ACC112 (cell line): ENCODE measurements around the gene DLG2.

Source experiments
- H2AFZ ChIP-seq: fragments of 200-600 bp; sonication (generic); one replicate; pipeline ENCODE4 v1.6.0; 2017; ENCODE audit warnings: antibody characterized with exemption, low read length; ENCODE audit not compliant: unreplicated experiment
- H3K27ac ChIP-seq: fragments of 200-600 bp; sonication (generic); 2 replicates; pipeline ENCODE4 v1.5.1; 2014; ENCODE audit warnings: low read depth, mild to moderate bottlenecking, antibody characterized with exemption, low read length, moderate library complexity
- H3K27me3 ChIP-seq: fragments of 200-600 bp; sonication (generic); 2 replicates; pipeline ENCODE4 v1.6.1; 2014; ENCODE audit warnings: mild to moderate bottlenecking, antibody characterized with exemption, low read length, moderate library complexity, mixed read lengths; ENCODE audit not compliant: insufficient read depth
- H3K36me3 ChIP-seq: fragments of 200-600 bp; sonication (generic); 2 replicates; pipeline ENCODE4 v1.6.1; 2016; ENCODE audit warnings: mild to moderate bottlenecking, antibody characterized with exemption, low read length, moderate library complexity, mixed read lengths; ENCODE audit not compliant: insufficient read depth
- H3K4me1 ChIP-seq: fragments of 200-600 bp; sonication (generic); one replicate; pipeline ENCODE4 v1.6.1; 2016; ENCODE audit warnings: low read length, mixed read lengths; ENCODE audit not compliant: insufficient read depth, unreplicated experiment, control insufficient read depth
- H3K4me3 ChIP-seq: fragments of 200-600 bp; sonication (generic); 2 replicates; pipeline ENCODE4 v1.5.1; 2014; ENCODE audit warnings: mild to moderate bottlenecking, low read depth, low read length
- H3K79me2 ChIP-seq: fragments of 200-600 bp; sonication (generic); one replicate; pipeline ENCODE4 v1.6.0; 2016; ENCODE audit warnings: low read length; ENCODE audit not compliant: control insufficient read depth, unreplicated experiment, insufficient read depth

DLG2 gene

GRCh38 chr11:85525686-85526085, 101.5 kb downstream of the DLG2 start:
- Histone ChIP-seq H3K27me3 (no peaks in the 10 kb centered on the region), H3K36me3 (no peaks in the 10 kb centered on the region), H3K4me3 (no peak overlapping the region), H3K27ac (no peak overlapping the region), H2AFZ (no peak overlapping the region), H3K4me1 (no peaks in the 10 kb centered on the region), H3K79me2 (no peaks in the 10 kb centered on the region)

- Histone ChIP-seq H3K4me3 (no peak overlapping the region), H3K36me3 (no peaks in the 10 kb centered on the region), H3K27ac (no peak overlapping the region), H3K27me3 (no peaks in the 10 kb centered on the region), H3K79me2 (no peaks in the 10 kb centered on the region), H3K4me1 (no peaks in the 10 kb centered on the region), H2AFZ (no peak overlapping the region)
These were observed 109.9 kb downstream of the DLG2 start for GRCh38 chr11:85517272-85517671.

GRCh38 chr11:85495918-85496317, 131.2 kb downstream of the DLG2 start:
- Histone ChIP-seq H3K27me3 (no peaks in the 10 kb centered on the region), H3K4me1 (no peaks in the 10 kb centered on the region), H2AFZ (no peak overlapping the region), H3K27ac (no peak overlapping the region), H3K36me3 (no peaks in the 10 kb centered on the region), H3K79me2 (no peaks in the 10 kb centered on the region), H3K4me3 (no peak overlapping the region)

- Histone ChIP-seq H3K79me2 (no peaks in the 10 kb centered on the region), H3K36me3 (no peaks in the 10 kb centered on the region), H3K4me1 (no peaks in the 10 kb centered on the region), H3K27me3 (no peaks in the 10 kb centered on the region), H3K4me3 (no peak overlapping the region), H2AFZ (no peak overlapping the region), H3K27ac (no peak overlapping the region)
These were observed 132.7 kb downstream of the DLG2 start for GRCh38 chr11:85494396-85494795.

- Histone ChIP-seq H3K27me3 (no peaks in the 10 kb centered on the region), H3K4me1 (no peaks in the 10 kb centered on the region), H3K36me3 (no peaks in the 10 kb centered on the region), H2AFZ (no peak overlapping the region), H3K27ac (no peak overlapping the region), H3K4me3 (no peak overlapping the region), H3K79me2 (no peaks in the 10 kb centered on the region)
These were observed 141.2 kb downstream of the DLG2 start for GRCh38 chr11:85485902-85486301.

- H2AFZ ChIP-seq, result no peak overlapping the region
- H3K27me3 ChIP-seq, result no peaks in the 10 kb centered on the region
- no peaks in the 10 kb centered on the region for H3K4me1 ChIP-seq
- no peak overlapping the region for H3K27ac ChIP-seq
- no peak overlapping the region for H3K4me3 ChIP-seq
- H3K36me3 ChIP-seq, result no peaks in the 10 kb centered on the region
- H3K79me2 ChIP-seq, result no peaks in the 10 kb centered on the region
These were observed 143.3 kb downstream of the DLG2 start for GRCh38 chr11:85483861-85484260.

- H3K79me2 ChIP-seq, result no peaks in the 10 kb centered on the region
- H3K4me1 ChIP-seq, result no peaks in the 10 kb centered on the region
- no peaks in the 10 kb centered on the region for H3K27me3 ChIP-seq
- H3K27ac ChIP-seq, result no peak overlapping the region
- H3K36me3 ChIP-seq, result no peaks in the 10 kb centered on the region
- H3K4me3 ChIP-seq, result no peak overlapping the region
- no peak overlapping the region for H2AFZ ChIP-seq
These were observed 145.3 kb downstream of the DLG2 start for GRCh38 chr11:85481862-85482261.

GRCh38 chr11:85475660-85476517, 151.3 kb downstream of the DLG2 start:
- no peaks in the 10 kb centered on the region for H3K27me3 ChIP-seq
- no peak overlapping the region for H2AFZ ChIP-seq
- no peaks in the 10 kb centered on the region for H3K4me1 ChIP-seq
- no peaks in the 10 kb centered on the region for H3K79me2 ChIP-seq
- H3K36me3 ChIP-seq, result no peaks in the 10 kb centered on the region
- H3K4me3 ChIP-seq, result no peak overlapping the region
- H3K27ac ChIP-seq, result no peak overlapping the region

- no peaks in the 10 kb centered on the region for H3K27me3 ChIP-seq
- no peak overlapping the region for H3K27ac ChIP-seq
- no peak overlapping the region for H3K4me3 ChIP-seq
- no peaks in the 10 kb centered on the region for H3K36me3 ChIP-seq
- no peak overlapping the region for H2AFZ ChIP-seq
- no peaks in the 10 kb centered on the region for H3K4me1 ChIP-seq
- H3K79me2 ChIP-seq, result no peaks in the 10 kb centered on the region
These were observed 154.2 kb downstream of the DLG2 start for GRCh38 chr11:85472953-85473352.

GRCh38 chr11:85464283-85464682, 162.9 kb downstream of the DLG2 start:
- H3K4me1 ChIP-seq, result no peaks in the 10 kb centered on the region
- H3K36me3 ChIP-seq, result no peaks in the 10 kb centered on the region
- no peaks in the 10 kb centered on the region for H3K27me3 ChIP-seq
- no peaks in the 10 kb centered on the region for H3K79me2 ChIP-seq
- no peak overlapping the region for H3K27ac ChIP-seq
- H2AFZ ChIP-seq, result no peak overlapping the region
- H3K4me3 ChIP-seq, result no peak overlapping the region

- H3K79me2 ChIP-seq, result no peaks in the 10 kb centered on the region
- H3K27ac ChIP-seq, result no peak overlapping the region
- H3K27me3 ChIP-seq, result no peaks in the 10 kb centered on the region
- H3K36me3 ChIP-seq, result no peaks in the 10 kb centered on the region
- H3K4me3 ChIP-seq, result no peak overlapping the region
- H3K4me1 ChIP-seq, result no peaks in the 10 kb centered on the region
- H2AFZ ChIP-seq, result no peak overlapping the region
These were observed 167.8 kb downstream of the DLG2 start for GRCh38 chr11:85459304-85459703.
